MM.1S (cell line): Measurements from ENCODE around the gene SDK1.

Experiments
- DNase-seq: peaks from one replicate; pipeline ENCODE4 v3.0.0-alpha.2; 2015
- H2AFZ ChIP-seq: fragments of 300-600 bp; sonication (generic); 2 replicates; pipeline ENCODE4 v1.6.0; 2016; ENCODE audit warnings: antibody characterized with exemption, low read length
- H3F3A ChIP-seq: fragments of 300-600 bp; sonication (generic); 2 replicates; pipeline ENCODE4 v1.6.1; 2016; ENCODE audit warnings: mild to moderate bottlenecking, antibody characterized with exemption, low read length, moderate library complexity, mixed read lengths; ENCODE audit not compliant: insufficient read depth
- H3K27ac ChIP-seq: fragments of 300-600 bp; sonication (generic); 2 replicates; pipeline ENCODE4 v1.5.1; 2016; ENCODE audit warnings: mild to moderate bottlenecking, low read length
- H3K27me3 ChIP-seq: fragments of 300-600 bp; sonication (generic); replicated peaks from 2 replicates; pipeline ENCODE4 v1.6.0; 2016; ENCODE audit warnings: low read length; ENCODE audit not compliant: insufficient read depth
- H3K36me3 ChIP-seq: fragments of 300-600 bp; sonication (generic); replicated peaks from 2 replicates; pipeline ENCODE4 v1.6.1; 2016; ENCODE audit warnings: mild to moderate bottlenecking, low read length, mixed read lengths; ENCODE audit not compliant: insufficient read depth
- H3K4me1 ChIP-seq: fragments of 300-600 bp; sonication (generic); 2 replicates; pipeline ENCODE4 v1.6.1; 2016; ENCODE audit warnings: low read length, mixed read lengths
- H3K4me2 ChIP-seq: fragments of 300-600 bp; sonication (generic); 2 replicates; pipeline ENCODE4 v1.6.0; 2016; ENCODE audit warnings: low read depth, low read length
- H3K4me3 ChIP-seq: fragments of 300-600 bp; sonication (generic); 2 replicates; pipeline ENCODE4 v1.5.1; 2016; ENCODE audit warnings: low read length, mixed read lengths
- H3K79me2 ChIP-seq: fragments of 300-600 bp; sonication (generic); 2 replicates; pipeline ENCODE4 v1.6.1; 2016; ENCODE audit warnings: mixed run types, low read length, mixed read lengths
- H3K9ac ChIP-seq: fragments of 300-600 bp; sonication (generic); 2 replicates; pipeline ENCODE4 v1.6.1; 2016; ENCODE audit warnings: low read length, mixed read lengths
- H3K9me2 ChIP-seq: fragments of 300-600 bp; sonication (generic); replicated peaks from 2 replicates; pipeline ENCODE4 v1.6.1; 2016; ENCODE audit warnings: mild to moderate bottlenecking, low read length, mixed read lengths; ENCODE audit not compliant: insufficient read depth
- H3K9me3 ChIP-seq: fragments of 300-600 bp; sonication (generic); replicated peaks from 2 replicates; pipeline ENCODE4 v1.6.1; 2016; ENCODE audit warnings: mild to moderate bottlenecking, low read length, mixed read lengths; ENCODE audit not compliant: insufficient read depth
- H4K20me1 ChIP-seq: fragments of 300-600 bp; sonication (generic); 2 replicates; pipeline ENCODE4 v1.6.1; 2016; ENCODE audit warnings: mild to moderate bottlenecking, low read length, moderate library complexity, mixed read lengths; ENCODE audit not compliant: insufficient read depth
- CTCF ChIP-seq: fragments of 300-600 bp; sonication (generic); IDR thresholded peaks from 2 replicates; pipeline ENCODE4 v1.5.1; 2016; ENCODE audit warnings: antibody characterized with exemption, low read length, mixed read lengths
- EZH2 ChIP-seq: fragments of 300-600 bp; sonication (generic); optimal IDR thresholded peaks from 2 replicates; pipeline ENCODE3; 2017; ENCODE audit warnings: low read depth, mild to moderate bottlenecking, antibody characterized with exemption, low read length, mixed read lengths
- EZH2phosphoT487 ChIP-seq: fragments of 300-600 bp; sonication (generic); IDR thresholded peaks from 2 replicates; pipeline ENCODE4 v1.6.1; 2018; ENCODE audit warnings: antibody characterized with exemption, low read length

Gene SDK1

DNA sequence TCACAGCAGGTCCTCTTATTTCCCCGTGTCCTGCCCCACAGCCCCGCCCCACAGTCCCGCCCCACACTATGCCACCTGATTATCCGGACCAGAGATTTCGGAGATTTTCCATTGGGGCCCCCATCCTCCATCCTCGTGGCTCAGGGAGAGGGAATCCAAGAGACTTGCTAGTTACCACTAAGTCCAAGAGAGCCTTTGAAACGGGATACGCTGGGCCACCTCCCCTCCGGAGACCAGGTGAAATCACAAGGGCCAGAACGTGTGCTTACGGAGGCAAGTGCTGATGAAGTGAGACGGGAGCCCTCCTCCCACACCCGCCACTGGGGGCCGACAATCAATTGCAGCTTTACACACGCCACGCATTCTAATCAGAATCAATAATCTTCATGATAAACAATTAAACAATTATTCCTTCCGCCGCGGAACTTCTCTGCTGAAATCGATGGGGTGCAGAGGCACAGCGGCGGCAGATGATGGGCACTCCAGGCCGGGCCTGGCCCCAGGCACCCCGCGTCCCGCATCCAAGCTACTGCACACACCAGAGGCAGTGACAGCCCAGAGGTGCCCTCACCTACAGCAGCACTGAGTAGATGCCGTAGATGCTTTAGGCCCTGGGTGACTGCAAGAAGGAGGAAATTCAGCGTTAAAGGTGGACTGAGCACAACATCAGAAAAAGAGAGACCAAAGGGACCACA, 847.0 kb downstream of the SDK1 start:
- Histone ChIP-seq H3K4me1 (no peaks in the 10 kb centered on the region), H3K4me3 (no peak overlapping the region), H4K20me1 (no peaks in the 10 kb centered on the region), H3K27ac (no peak overlapping the region), H3K27me3 (no peaks in the 10 kb centered on the region), H3K4me2 (no peak overlapping the region), H3K79me2 (no peaks in the 10 kb centered on the region), H3K9me3 (no peaks in the 10 kb centered on the region), H2AFZ (no peak overlapping the region), H3K9ac (no peak overlapping the region), H3K36me3 (no peaks in the 10 kb centered on the region), H3K9me2 (no peaks in the 10 kb centered on the region), H3F3A (no peaks in the 10 kb centered on the region)
- TF ChIP-seq EZH2: no peak
- TF ChIP-seq CTCF: no peak
- TF ChIP-seq EZH2phosphoT487: no peak
- no peak for DNase-seq

- H4K20me1 ChIP-seq: no peaks in the 10 kb centered on the region
- no peaks in the 10 kb centered on the region for H3K27me3 ChIP-seq
- no peak overlapping the region for H3K4me2 ChIP-seq
- H3K4me1 ChIP-seq: no peaks in the 10 kb centered on the region
- no peaks in the 10 kb centered on the region for H3K79me2 ChIP-seq
- H3F3A ChIP-seq: no peaks in the 10 kb centered on the region
- H2AFZ ChIP-seq: no peak overlapping the region
- TF ChIP-seq EZH2: no peak
- TF ChIP-seq CTCF: no peak
- no peak for TF ChIP-seq EZH2phosphoT487
- H3K36me3 ChIP-seq: no peaks in the 10 kb centered on the region
- H3K4me3 ChIP-seq: no peak overlapping the region
- H3K9me3 ChIP-seq: no peaks in the 10 kb centered on the region
- no peak for DNase-seq
- H3K27ac ChIP-seq: no peak overlapping the region
- no peaks in the 10 kb centered on the region for H3K9me2 ChIP-seq
- H3K9ac ChIP-seq: no peak overlapping the region
These were observed 848.2 kb downstream of the SDK1 start for GRCh38 chr7:4149236-4149635.

DNA sequence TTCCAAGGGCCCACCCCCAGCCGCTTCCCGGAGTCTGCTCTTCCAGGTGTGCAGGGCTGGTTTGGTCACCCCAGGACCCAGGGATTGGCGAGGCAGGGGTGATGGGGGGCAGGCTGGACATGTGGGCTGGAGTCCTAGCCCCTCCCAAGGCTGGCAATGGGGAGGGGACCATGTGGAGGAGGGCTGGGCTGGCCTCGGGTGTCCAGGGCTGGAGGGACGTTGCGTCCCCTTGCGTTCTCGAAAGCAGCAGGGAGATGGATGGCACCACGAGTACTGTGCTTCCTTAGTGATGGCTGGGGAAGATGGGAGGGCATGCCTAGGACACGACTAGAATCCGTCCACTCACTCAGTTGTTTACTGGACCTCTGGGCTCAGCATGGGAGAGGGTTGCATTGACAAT, 848.6 kb downstream of the SDK1 start:
- H3K4me2 ChIP-seq: no peak overlapping the region
- no peak for DNase-seq
- H3K79me2 ChIP-seq: no peaks in the 10 kb centered on the region

More for the DNA sequence above, 848.6 kb downstream of the SDK1 start:
- H3K27ac ChIP-seq: no peak overlapping the region
- H3K36me3 ChIP-seq: no peaks in the 10 kb centered on the region
- no peaks in the 10 kb centered on the region for H3K9me3 ChIP-seq
- H3K27me3 ChIP-seq: no peaks in the 10 kb centered on the region
- no peaks in the 10 kb centered on the region for H3F3A ChIP-seq
- no peak overlapping the region for H3K9ac ChIP-seq
- H4K20me1 ChIP-seq: no peaks in the 10 kb centered on the region
- no peaks in the 10 kb centered on the region for H3K9me2 ChIP-seq
- H2AFZ ChIP-seq: no peak overlapping the region
- H3K4me3 ChIP-seq: no peak overlapping the region
- no peak for TF ChIP-seq CTCF
- TF ChIP-seq EZH2: no peak
- no peak for TF ChIP-seq EZH2phosphoT487
- H3K4me1 ChIP-seq: no peaks in the 10 kb centered on the region
